Superior temporal gyrus (tissue), 1 donor: ENCODE results near the gene KCNQ2.
"Not testable (repeated sequence)": the region's sequence is repeated elsewhere in the genome, so short reads cannot be mapped to it uniquely, and the experiment has no call there.

Experiments
- DNase-seq: peaks from one replicate; pipeline ENCODE4 v3.0.0-alpha.2; 2016; ENCODE audit errors: extremely low spot score

KCNQ2 gene

DNA sequence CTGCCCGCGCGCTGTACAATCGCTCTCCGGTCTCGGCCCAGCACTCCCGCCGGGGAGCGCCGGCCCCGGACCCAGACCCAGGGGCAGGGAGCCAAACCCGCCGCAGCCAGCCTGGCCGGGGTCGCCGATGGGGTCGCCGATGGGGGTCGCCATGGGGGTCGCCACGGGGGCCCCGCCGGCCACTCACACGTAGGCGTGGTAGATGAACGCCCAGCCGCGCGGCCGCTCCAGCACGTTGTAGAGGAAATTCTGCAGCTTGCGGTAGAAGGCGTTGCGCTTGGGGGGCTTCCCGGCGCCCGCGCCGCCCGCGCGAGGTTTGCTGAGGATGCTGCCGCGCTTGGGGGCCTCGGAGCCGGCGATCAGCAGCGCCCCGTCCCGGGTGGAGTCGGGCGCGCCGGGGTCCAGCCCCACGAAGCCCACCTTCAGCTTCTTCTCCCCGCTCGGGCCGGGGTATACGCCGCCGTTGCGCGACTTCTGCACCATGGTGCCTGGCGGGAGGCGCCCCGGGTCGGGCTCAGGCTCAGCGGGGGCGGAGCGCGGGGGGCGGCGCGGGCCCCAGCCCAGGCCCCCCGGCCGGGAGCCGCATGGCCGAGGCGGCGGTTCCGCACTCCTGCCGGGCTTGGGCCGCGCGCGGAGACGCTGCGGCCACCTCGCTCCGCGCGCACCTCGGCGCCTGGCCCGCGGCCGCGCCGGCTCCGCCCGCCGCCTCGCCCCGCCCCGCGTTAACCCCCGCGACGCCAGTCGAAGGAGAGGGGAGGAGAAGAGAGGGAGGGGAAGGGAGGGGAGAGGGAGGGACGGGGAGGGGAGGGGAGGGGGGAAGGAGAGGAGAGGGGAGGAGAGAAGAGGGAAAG, at the start of gene KCNQ2:
Gene KCNQ2, minus strand, starts transcription at position 675 of the 851 bp plus-strand sequence. Its CDS starts 192 bp downstream, at position 483.
- DNase-seq, result no peak

DNA sequence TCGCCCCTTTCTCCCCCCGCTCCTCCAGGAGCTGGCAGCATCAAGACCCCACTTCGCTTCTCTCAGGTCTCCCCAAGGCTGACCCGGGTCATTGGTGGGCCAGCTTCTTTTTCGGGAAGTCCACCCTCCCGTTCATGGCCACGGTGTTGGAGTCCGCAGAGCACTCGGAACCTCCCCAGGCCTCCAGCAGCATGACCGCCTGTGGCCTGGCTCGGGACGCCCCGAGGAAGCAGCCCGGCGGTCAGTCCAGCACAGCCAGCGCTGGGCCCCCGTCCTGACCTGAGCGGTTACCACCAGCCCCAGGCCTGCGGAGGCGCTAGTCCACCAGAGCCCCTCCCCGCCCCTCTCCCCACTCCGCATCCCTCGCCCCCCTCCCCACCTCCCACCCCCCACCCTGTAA, 49.1 kb upstream of the KCNQ2 start:
- DNase-seq, result no peak

DNA sequence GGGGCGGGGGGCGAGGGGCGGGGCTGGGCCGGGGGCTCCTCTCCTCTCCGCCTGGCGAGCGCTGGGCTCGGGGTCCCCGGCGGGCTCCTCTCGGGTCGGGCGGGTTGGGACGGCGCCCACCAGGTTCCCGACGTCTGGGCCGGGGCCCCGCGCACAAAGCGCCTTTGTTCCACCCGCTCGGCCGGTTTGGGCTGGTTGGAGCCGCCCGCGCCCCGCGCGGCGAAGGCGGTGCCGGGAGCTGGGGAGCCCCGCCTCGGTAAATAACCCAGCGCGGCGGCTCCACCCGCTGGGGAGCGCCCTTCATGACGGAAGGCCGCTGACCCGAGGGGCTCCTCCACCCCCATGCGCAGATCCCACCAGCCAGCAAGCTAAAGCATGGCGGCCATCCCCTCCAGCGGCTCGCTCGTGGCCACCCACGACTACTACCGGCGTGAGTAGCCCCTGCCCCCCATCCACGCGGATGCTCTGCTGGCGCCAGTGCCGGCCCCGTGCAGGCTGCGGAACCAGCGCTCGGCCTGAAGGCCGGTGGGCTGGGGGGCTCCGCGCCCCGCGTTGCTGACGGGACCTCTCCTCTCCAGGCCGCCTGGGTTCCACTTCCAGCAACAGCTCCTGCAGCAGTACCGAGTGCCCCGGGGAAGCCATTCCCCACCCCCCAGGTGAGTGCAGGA, 48.6 kb upstream of the KCNQ2 start:
- DNase-seq, result peak; percentile 75

DNA sequence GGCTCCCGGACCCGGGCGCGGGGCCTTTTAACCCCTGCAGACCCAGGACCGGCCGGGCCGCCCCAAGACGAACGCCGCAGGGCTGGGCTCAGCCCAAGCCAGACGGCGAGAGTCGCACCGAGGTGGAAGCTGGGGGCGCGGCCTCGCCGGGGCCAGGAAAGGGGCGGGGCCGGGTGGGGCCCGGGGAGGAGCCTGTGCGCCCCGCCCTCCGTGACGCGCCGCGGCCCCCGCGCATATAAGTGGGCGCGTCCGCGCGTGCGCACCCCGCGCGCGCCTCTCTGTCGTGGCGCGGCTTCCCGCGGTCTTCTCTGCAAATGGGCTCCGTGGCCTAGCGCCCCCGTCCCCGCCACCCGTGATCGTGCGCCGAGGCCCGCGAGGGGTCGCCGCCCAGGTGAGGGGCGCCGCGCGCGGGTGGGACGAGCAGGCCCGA, 48.1 kb upstream of the KCNQ2 start, which contains the start of gene PPDPF:
Gene PPDPF, plus strand, starts transcription at position 262 of the 430 bp plus-strand sequence. CDS start 544 bp downstream, outside the sequence.
- peak; percentile 81 for DNase-seq

DNA sequence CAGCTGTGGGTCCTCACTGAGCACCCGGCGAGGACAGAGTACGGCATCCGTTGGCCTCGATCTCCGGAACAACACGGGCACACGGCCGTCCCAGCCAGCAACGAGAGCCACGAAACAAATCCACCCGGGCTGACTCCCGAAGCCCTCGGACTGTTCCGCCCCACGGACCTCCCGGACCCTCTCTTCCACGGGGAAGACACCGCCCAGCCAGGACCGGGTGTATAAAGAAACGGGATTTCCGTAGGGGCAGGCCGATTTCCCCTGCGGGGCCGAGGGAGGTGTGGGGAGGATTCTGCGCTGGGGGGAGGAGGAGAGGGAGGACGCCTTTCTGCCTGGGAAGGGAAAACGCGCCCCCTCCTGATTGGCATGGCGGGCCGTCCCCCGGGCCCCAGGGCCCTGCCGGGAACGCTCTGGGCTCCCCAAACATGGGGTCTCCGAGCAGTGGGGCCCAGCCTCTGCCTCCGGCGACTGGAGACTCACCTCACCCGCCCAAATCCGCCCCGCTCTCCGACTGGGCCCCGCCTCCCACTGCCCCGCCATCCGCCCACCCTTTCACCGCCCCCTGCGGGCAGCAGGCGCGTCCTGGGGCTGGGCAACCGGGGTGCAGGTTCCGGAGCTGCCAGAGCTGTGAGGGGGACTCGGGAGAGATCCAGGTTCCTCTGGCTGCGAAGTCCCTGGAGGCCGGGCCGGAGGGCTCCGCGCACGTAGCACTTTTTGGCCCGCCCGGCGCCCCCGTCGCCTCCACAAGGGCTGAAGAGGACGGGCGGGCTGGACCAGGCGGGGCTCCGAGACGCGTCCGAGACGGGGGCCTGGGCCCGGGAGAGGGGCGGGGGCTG, 47.4 kb upstream of the KCNQ2 start:
- no peak for DNase-seq

DNA sequence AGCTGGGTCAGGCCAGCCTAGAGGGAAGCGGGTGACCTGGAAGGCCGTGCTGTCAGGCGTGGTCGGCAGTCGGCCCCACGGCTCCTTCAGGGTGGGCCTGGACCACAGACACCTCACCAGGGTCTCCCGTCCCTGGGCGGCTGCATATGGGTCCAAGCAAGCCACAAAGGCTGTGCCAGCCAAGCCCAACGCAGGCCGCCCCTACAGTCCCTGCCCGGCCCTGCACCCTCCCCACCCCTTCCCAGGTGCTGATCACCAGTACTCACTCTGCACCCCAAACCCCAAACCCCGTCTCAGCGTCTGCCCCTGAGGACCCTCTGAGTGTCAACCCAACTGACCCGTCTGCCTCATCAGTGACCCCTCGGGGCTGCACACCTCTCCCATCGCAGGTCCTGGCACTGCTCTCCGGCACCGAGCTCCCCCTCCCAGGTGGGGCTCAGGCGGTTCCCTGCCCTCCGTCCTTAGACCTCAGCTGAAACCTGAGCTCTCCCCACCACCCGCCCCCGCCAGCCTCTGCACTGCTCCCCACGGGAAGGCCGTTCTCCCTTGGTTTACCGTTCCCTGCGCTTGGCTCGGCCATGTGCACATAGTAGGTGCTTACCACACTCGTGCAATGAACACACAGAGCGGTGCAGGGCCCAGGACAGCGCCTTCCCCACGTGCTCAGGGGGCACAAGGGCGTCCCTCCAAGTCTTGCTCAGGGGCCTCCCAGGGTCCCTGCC, 46.7 kb upstream of the KCNQ2 start:
- DNase-seq, result no peak

DNA sequence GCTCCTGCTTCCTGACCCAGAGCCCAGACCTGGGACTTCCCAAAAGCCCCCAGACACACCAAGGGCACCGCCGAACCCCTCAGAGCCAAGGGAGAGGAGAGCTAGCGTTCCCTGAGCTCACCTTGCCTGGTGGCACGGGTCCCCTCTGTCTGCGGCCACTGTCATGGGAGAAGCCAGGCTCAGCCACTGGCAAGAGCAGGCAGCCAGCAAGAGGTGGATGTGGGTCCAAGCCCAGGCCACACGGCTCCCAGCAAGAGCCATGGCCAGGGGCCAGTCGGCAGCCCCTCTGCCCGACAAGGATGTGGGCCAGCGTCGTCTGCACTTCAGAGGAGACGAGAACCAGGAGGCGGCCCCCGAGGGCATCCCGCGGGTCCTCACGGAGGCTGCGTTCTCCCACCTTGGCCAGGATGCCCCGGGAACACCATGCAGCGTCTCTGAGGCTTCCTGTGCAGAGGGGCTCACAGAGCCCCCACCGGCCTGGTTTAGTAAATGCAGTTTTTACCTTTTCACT, 46.0 kb upstream of the KCNQ2 start:
- DNase-seq, result no peak

DNA sequence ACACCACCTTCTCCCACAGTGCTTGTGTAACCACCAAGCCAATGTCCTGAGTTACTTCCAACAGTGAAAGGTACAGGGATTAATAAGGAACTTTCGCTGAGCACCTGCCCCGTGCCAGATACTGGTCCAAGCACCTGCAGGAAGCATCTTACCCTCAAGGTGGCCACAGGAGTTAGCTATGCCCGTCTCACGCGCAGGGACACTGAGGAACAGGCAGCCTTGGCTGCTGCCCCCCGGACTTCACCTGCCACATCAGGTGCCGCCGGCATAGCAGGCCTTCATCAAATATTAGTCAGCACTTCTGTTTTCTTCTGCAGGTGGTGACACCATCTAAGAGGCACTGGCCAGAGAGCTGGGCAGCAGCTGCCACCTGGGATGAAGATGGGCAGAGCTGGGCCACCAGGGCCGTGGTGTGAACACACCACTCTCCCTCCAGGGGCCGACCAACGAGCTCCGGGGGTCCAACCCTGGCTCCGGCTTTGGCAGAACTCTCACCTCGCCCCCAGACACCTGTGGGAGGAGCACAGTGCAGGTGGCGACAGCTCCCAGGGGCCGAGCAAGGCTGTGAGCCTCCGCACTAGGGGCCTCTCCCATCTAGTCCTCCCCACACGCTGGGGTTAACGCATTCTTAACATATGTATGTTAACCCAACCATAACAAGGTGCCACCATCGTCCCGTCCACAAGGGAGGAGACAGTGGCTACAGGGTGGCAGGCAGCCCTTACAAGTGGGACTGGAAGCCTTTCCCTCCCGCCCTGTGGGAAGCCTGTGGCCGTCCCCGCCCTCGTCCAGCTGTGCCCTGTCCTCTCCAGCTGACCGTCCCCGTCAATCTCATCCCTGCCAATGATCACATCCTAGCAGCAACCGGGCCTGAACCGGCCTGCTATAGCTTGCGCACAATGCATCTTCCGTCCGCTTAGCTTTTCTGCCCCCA, 45.2 kb upstream of the KCNQ2 start:
- DNase-seq, result no peak

DNA sequence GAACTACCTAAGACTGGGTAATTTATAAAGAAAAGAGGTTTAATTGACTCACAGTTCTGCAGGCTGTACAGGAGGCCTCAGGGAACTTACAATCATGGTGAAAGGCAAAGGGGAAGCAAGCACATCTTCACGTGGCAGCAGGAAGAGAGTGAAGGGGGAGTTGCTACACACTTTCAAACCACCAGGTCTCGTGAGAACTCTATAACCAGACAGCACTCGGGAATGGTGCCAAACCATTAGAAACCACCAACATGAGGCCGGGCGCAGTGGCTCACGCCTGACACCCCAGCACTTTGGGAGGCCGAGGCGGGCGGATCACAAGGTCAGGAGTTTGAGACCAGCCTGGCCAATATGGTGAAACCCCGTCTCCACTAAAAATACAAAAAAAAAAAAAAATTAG, 42.1 kb upstream of the KCNQ2 start:
- not testable (repeated sequence) for DNase-seq

DNA sequence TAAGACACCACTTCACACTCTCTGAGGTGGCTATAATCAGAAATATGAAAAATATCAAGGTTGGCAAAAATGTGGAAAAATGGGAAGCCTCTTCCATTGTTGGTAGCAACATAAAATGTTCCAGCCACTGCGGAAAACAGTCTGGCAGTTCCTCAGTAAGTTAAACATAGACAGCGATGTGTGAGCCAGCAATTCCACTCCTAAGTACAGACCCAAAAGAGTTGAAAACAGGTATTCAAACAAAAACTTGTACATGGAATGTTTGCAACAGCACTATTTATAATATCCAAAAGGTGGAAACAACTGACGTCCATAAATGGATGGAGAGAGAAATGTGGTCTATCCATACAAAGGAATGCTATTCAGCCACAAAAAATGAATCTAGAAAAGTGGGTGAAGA, 40.8 kb upstream of the KCNQ2 start:
- DNase-seq, result no peak

DNA sequence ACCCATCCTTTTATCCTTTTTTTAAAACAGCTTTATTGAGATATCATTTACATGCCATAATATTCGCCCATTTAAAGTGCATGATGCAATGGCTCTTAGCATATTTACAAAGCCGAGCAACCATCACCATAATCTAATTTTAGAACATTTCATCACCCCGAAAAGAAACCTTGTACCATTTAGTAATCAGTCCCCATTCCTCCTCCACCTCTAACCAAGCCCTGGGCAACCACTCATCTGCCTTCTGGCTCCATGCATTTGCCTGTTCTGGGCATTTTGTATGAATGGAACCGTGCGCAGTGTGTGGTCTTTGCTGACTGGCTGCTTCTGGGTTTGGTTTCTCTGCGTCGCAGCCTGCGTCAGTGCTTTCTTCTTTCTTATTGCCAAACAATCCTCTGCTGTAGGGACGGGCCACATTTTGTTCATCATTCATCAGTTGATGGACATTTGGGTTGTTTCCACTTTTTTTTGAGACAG, 36.7 kb upstream of the KCNQ2 start:
- DNase-seq, result no peak

DNA sequence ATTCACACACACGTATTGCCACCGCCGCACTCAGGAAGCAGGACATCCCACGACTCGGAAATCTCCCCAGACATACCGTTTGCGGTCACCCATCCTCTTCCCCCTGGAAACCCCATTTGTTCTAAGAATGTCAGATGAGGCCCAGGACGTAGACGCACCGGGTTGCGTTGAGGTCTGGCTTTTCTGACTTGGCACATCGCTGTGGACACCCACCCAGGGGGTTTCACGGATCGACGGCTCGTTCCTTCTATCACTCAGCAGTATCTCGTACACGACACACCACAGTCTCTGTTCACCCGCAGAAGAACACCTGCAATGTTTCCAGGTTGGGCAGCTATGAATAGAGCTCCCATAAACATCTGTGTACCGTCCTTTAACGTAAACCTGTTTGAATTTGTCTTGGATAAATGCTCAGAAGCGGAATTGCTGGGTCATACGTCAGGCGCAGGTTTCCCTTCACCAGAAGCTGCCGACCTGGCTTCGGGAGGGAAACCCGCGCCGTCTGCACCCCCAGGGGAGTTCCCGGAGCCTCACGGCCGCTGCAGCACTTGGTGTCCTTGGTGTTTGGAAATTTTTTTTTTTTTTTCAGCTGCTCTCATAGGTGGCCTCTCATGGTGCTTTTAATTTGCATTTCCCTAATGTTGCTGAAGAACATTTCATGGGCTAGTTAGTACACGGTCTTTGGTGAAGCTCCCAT, 35.8 kb upstream of the KCNQ2 start:
- DNase-seq, result no peak

DNA sequence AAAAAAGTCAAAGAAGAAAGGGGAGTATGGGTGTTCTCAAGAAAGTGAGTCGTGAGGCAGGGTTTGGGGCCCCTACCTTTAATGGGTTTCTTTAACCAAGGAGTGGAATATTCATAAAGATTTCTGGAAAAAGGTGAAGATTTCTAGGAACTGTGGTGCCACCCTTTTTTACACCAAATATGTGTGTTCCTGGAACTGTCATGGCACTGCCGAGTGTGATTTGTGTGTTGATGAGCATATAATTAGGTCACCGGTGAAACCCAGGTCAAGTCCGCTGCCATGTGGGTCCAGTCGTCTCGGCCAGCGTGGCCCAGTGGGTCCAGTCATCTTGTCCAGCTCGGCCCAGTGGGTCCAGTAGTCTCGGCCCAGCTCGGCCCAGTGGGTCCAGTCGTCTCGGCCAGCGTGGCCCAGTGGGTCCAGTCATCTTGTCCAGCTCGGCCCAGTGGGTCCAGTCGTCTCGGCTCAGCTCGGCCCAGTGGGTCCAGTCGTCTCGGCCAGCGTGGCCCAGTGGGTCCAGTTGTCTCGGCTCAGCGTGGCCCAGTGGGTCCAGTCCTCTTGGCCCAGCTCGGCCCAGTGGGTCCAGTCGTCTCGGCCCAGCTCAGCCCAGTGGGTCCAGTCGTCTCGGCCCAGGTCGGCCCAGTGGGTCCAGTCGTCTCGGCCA, 34.8 kb upstream of the KCNQ2 start:
- DNase-seq, result no peak

DNA sequence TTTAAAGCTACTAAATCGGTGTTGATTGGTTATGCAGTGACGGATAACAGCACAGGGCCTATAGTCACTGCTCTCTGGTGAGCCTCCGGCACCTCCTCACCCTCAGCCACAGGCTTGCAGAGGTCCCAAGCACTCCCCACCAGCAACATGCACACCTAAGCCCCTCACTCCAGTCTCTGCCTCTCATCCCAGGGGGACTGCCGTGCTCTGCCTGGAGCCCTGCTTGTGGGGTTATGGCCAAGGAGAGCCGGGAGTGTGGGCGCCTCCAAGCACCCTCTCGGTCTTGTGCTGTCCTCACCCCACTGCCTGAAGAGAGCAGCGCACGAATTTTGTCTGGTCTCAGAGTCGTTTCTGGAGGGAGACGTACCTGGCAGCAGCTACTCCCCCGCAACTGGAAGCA, 33.3 kb upstream of the KCNQ2 start:
- no peak for DNase-seq

DNA sequence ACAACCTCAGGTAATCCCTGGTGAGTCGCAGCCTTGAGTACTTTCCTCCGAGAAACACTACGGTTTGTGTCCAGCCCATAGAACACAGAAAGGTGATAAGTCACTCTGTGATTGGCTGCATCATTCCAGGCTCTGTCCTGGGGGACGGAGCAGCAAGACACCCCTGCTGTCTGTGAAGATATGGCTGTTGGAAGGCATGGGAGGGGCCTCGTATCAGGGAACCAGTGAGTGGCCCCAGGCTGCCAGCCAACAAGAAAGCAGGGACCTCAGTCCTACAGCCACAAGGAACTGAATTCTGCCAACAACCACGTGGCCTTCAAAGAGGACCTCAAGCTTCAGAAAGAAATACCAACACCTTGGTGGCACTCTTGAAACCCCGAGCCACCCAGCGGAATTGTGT, 32.8 kb upstream of the KCNQ2 start:
- DNase-seq, result no peak

DNA sequence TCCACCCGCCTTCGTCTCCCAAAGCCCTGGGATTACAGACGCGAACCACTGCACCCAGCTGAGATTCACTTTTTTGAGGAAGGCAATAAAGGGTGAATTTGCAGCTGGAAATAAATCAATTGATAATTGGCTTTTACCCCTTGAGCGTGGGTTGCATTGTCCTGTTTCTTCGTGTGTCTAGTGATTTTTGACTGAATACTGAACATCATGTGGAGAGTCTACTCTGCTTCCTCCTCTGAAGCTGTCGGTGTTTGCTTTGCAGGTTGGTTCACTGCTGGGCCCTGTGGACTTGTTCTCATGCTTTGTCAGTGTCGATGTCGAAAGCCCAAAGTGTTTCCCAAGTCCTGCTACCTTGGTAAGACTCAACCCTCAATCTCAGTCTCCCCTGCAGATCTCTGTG, 32.2 kb upstream of the KCNQ2 start:
- DNase-seq, result no peak

DNA sequence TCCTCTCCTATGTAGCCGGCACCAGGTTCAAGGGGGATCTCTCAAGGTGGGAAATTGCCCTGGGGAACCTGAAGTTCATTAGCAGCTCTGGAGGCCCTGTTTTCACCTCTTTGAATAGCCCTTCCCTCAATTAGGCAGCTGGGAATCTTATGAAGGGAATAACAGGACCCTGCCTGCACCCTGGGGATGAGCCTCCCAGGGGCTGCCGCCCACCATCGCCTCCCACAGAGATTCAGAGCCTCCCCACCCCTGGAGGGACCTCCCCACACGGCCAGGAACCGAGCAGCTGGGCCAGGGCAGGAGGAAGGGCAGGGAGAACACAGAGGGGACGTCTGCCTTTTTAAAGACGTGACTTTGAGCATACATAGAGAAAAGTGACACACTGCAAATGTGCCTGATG, 31.1 kb upstream of the KCNQ2 start:
- no peak for DNase-seq

DNA sequence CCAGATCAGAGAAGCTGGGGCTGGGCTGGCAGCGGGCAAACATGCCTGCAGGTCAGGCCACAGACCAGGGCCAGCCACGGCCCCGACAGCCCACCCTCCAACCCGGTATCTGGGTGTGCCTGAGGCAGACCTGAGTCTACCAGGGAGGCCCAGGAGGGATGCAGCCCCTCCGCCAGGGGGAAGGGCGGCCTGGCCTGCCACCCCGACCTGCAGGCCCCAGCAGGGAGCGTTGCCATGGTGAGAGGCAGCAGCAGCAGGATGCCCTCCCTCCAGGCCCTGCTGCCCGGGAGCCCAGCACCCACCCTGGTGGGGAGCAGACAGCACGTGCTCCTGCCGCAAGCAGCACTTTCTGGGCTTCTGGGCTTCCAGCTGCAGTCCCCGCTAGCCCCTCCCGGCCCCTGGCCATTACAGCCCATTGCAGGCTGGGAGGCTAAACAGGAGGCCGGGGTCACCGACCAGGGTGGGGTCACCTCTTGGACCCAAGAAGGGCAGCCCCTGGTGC, 30.3 kb upstream of the KCNQ2 start:
- no peak for DNase-seq
